ENCODE measurements around the gene ANKRD31.

GRCh38 chr5:75265731-75266130 lies 29.1 kb upstream of the ANKRD31 start:
- TF ChIP-seq CTCF (IDR thresholded peaks at IDR 0.05 in 2 of 3, conservative IDR thresholded peaks at IDR 0.05 in 1 of 3; ENCODE audit: borderline replicate concordance in 1 of 3, insufficient read depth in 1 of 3, low read depth in 2 of 3, low read length in 2 of 3) (peak; percentile 71 to 77 (median 76); a peak in 5 of 6 replicates), RAD21 (IDR thresholded peaks at IDR 0.05; ENCODE audit: low read depth) (peak; percentile 90), POLR2A (IDR thresholded peaks at IDR 0.05; ENCODE audit: borderline replicate concordance, extremely low read depth, insufficient read depth, insufficient read length) (no peak), FOSL1 (IDR thresholded peaks at IDR 0.05; ENCODE audit: low read depth) (no peak), JUND (IDR thresholded peaks at IDR 0.05) (no peak), EGR1 (IDR thresholded peaks at IDR 0.05; ENCODE audit: low read depth) (no peak), SIN3A (IDR thresholded peaks at IDR 0.05; ENCODE audit: low read depth) (no peak), ZNF274 (IDR thresholded peaks at IDR 0.05; ENCODE audit: low read depth, low read length) (no peak), CEBPB (IDR thresholded peaks at IDR 0.05; ENCODE audit: low read depth) (no peak)
- TF ChIP-seq, protein P1, sequence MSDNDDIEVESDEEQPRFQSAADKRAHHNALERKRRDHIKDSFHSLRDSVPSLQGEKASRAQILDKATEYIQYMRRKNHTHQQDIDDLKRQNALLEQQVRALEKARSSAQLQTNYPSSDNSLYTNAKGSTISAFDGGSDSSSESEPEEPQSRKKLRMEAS (IDR thresholded peaks at IDR 0.05), result no peak

Measured in HCT116 (cell line).